Prostate gland (tissue), 2 donors: ENCODE data around the gene HK1.

Experiments used
- POLR2A ChIP-seq: fragments of 450-650 bp; IDR thresholded peaks from one replicate; pipeline ENCODE4 v1.6.1; 2016; ENCODE audit warnings: antibody characterized with exemption, mild to moderate bottlenecking
- POLR2AphosphoS5 ChIP-seq: sonication (generic); formaldehyde crosslinking; IDR thresholded peaks from one replicate; pipeline ENCODE4 v1.6.1; 2017; ENCODE audit warnings: antibody characterized with exemption
- TF ChIP-seq, protein P1 (sequence below), 4 experiments: fragments of 200-600 bp in 2 of 4; fragments of 450-650 bp in 2 of 4; sonication (generic) in 2 of 4; IDR thresholded peaks; 1 replicate in 3 of 4; 2 replicates in 1 of 4; pipeline ENCODE4 v1.5.1; 2016 to 2019; ENCODE audit warnings: antibody characterized with exemption in 4 of 4, mild to moderate bottlenecking in 2 of 4, moderate library complexity in 2 of 4

DNA sequence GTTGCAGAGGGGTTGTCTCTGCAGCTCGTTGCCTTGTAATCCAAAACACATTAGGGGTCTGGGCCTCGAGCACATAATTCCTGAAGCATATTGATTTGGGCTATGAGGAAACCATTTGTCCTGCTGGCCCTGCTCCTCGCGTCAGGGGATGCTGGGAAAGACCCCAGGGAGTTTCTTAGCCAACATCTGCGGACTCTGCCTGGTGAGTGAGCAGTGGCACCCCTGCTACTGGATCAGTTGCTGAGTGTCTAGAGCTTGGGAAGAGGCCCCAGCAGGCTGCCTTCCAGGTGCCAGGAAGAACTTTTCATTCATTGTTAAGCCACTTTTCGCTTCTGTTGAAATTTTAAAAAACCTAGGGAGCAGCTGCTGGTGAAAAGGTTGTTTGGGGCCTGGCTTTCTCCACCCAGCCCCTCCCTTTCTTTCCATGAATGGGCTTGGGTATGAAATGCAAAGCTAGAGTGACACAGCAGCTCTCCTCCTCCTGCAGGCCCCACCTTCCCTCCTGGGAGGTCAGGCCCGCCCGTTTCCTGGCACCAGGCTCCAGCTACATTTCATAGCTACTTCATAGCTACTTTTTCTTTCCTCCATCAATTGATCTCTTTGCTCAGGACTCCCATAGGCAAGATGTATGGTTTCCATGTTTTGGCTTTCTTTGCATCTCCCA lies 111.7 kb downstream of the HK1 start:
- no peak for TF ChIP-seq POLR2A
- TF ChIP-seq, protein P1, sequence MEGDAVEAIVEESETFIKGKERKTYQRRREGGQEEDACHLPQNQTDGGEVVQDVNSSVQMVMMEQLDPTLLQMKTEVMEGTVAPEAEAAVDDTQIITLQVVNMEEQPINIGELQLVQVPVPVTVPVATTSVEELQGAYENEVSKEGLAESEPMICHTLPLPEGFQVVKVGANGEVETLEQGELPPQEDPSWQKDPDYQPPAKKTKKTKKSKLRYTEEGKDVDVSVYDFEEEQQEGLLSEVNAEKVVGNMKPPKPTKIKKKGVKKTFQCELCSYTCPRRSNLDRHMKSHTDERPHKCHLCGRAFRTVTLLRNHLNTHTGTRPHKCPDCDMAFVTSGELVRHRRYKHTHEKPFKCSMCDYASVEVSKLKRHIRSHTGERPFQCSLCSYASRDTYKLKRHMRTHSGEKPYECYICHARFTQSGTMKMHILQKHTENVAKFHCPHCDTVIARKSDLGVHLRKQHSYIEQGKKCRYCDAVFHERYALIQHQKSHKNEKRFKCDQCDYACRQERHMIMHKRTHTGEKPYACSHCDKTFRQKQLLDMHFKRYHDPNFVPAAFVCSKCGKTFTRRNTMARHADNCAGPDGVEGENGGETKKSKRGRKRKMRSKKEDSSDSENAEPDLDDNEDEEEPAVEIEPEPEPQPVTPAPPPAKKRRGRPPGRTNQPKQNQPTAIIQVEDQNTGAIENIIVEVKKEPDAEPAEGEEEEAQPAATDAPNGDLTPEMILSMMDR (IDR thresholded peaks at IDR 0.05) = no peak
- TF ChIP-seq POLR2AphosphoS5 = peak; percentile 42
